Measurements from ENCODE around the gene HES7.
A peak's percentile ranks its signal among the peaks of the same experiment; 100 is the strongest.

The HES7 gene

GRCh38 chr17:8155231-8155995, 31.5 kb upstream of the HES7 start:
- Histone ChIP-seq H3K27ac (peak overlapping the region; percentile 96 to 100), H3K4me3 (peak overlapping the region; percentile 73)
- no peak for DNase-seq (ENCODE audit: low spot score)
- TF ChIP-seq CTCF (IDR thresholded peaks at IDR 0.05) = no peak

- Histone ChIP-seq H3K4me3 (peak overlapping the region; percentile 73), H3K27ac (peak overlapping the region; percentile 96 to 100)
- TF ChIP-seq CTCF (IDR thresholded peaks at IDR 0.05) = no peak
- no peak for DNase-seq (ENCODE audit: low spot score)
Measured at GRCh38 chr17:8154608-8155155, 30.8 kb upstream of the HES7 start.

GRCh38 chr17:8153957-8154607, 30.2 kb upstream of the HES7 start:
- no peak for TF ChIP-seq CTCF (IDR thresholded peaks at IDR 0.05)
- Histone ChIP-seq H3K4me3 (peak overlapping the region; percentile 73), H3K27ac (peak overlapping the region; percentile 96 to 100)
- peak; percentile 100 for DNase-seq (ENCODE audit: low spot score)

- Histone ChIP-seq H3K27ac (peak overlapping the region; percentile 96 to 100), H3K4me3 (peak overlapping the region; percentile 73)
- DNase-seq (ENCODE audit: low spot score) = peak; percentile 90
- no peak for TF ChIP-seq CTCF (IDR thresholded peaks at IDR 0.05)
Measured at GRCh38 chr17:8153525-8153956, 29.6 kb upstream of the HES7 start.

- Histone ChIP-seq H3K4me3 (peak overlapping the region; percentile 73), H3K27ac (peak overlapping the region; percentile 96 to 100)
- no peak for TF ChIP-seq CTCF (IDR thresholded peaks at IDR 0.05)
- DNase-seq (ENCODE audit: low spot score) = peak; percentile 80
Measured at GRCh38 chr17:8153031-8153451, 29.1 kb upstream of the HES7 start.

GRCh38 chr17:8152112-8152775, 28.3 kb upstream of the HES7 start, which contains the start of gene PER1:
Gene PER1, minus strand, starts transcription at chr17:8152404. Its CDS starts 1,698 bp downstream, at chr17:8150706.
- no peak for TF ChIP-seq CTCF (IDR thresholded peaks at IDR 0.05)
- peak within 1 kb of the TSS; percentile 96 to 100 for H3K27ac ChIP-seq
- DNase-seq (ENCODE audit: low spot score) = peak; percentile 99
- peak within 1 kb of the TSS; percentile 73 for H3K4me3 ChIP-seq

Data from coronary artery (tissue), 2 donors.